ENCODE results near the gene ZNF679.

GRCh38 chr7:64223366-64223765, 4.9 kb upstream of the ZNF679 start:
- no peak for TF ChIP-seq FOSL1 (IDR thresholded peaks at IDR 0.05; ENCODE audit: low read depth)
- no peak for TF ChIP-seq REST (IDR thresholded peaks at IDR 0.05; ENCODE audit: low read depth)
- TF ChIP-seq CBX3 (IDR thresholded peaks at IDR 0.05; ENCODE audit: low read depth), result no peak
- no peak for TF ChIP-seq EZH2 (IDR thresholded peaks at IDR 0.05)
- no peak for TF ChIP-seq JUND (IDR thresholded peaks at IDR 0.05)
- no peak for TF ChIP-seq CTCF (IDR thresholded peaks at IDR 0.05 in 2 of 3, conservative IDR thresholded peaks at IDR 0.05 in 1 of 3; ENCODE audit: borderline replicate concordance in 1 of 3, insufficient read depth in 1 of 3, low read depth in 2 of 3, low read length in 2 of 3)
- no peak for TF ChIP-seq SIN3A (IDR thresholded peaks at IDR 0.05; ENCODE audit: low read depth)
- no peak for TF ChIP-seq POLR2A (IDR thresholded peaks at IDR 0.05; ENCODE audit: borderline replicate concordance, extremely low read depth, insufficient read depth, insufficient read length)
- no peak for TF ChIP-seq SP1 (IDR thresholded peaks at IDR 0.05; ENCODE audit: low read depth)
- no peak for TF ChIP-seq ZFX (IDR thresholded peaks at IDR 0.05)

Measured in HCT116 (cell line).